Thyroid gland (tissue), 4 donors: ENCODE data around the gene DSC2. TPM values are rescaled to one million over a fixed set of nuclear protein-coding genes. Genes with fewer than 3 reads are reported as not detected.

Experiments used
- DNase-seq, 2 donors: peaks; one replicate each; pipeline ENCODE4 v3.0.0-alpha.2; 2019
- H3K27ac ChIP-seq, 3 donors: fragments of 200-600 bp; sonication (generic); 1 replicate in 2 of 3; 2 replicates in 1 of 3; pipeline ENCODE4 v1.5.1; 2016 to 2019; ENCODE audit warnings: mild to moderate bottlenecking in 1 of 3, moderate library complexity in 1 of 3
- H3K27me3 ChIP-seq: fragments of 200-600 bp; sonication (generic); one replicate; pipeline ENCODE4 v1.5.1; 2019
- H3K36me3 ChIP-seq, 2 donors: fragments of 200-600 bp; sonication (generic); one replicate each; pipeline ENCODE4 v1.5.1; 2016 to 2019
- H3K4me1 ChIP-seq, 2 donors: fragments of 200-600 bp; sonication (generic); one replicate each; pipeline ENCODE4 v1.5.1; 2017 to 2019
- H3K4me3 ChIP-seq, 3 donors: fragments of 200-600 bp; sonication (generic); replicated peaks in 1 of 3; 1 replicate in 2 of 3; 2 replicates in 1 of 3; pipeline ENCODE4 v1.5.1; 2016; ENCODE audit warnings: mild to moderate bottlenecking in 1 of 3
- H3K9me3 ChIP-seq: fragments of 200-600 bp; sonication (generic); one replicate; pipeline ENCODE4 v1.5.1; 2017
- POLR2A ChIP-seq, 2 donors: fragments of 450-650 bp; IDR thresholded peaks; one replicate each; pipeline ENCODE4 v1.6.1; 2017; ENCODE audit warnings: antibody characterized with exemption in 2 of 2, mild to moderate bottlenecking in 2 of 2, moderate library complexity in 1 of 2
- WGBS, 2 donors: methylation state at CpG; one replicate each; pipeline ENCODE4 v1.1.5; 2017; 5-methylcytosine and 5-hydroxymethylcytosine counted together
- intact Hi-C: fragments of 100-400 bp; cut with DNase I; formaldehyde crosslinking; loops from one replicate; pipeline ENCODE4 v1.15.1; 2023
- total RNA-seq, 4 donors: library from RNA; depleted of rRNA; stranded (reverse); fragments of >200 nt; gene quantifications; one replicate each; pipeline ENCODE4 v1.2.3, GENCODE V29; 2016
- TF ChIP-seq, protein P1 (sequence below), 6 experiments: fragments of 200-600 bp in 3 of 6; fragments of 450-650 bp in 3 of 6; sonication (generic) in 3 of 6; IDR thresholded peaks; one replicate each; pipeline ENCODE4 v1.5.1; 2016 to 2019; ENCODE audit warnings: antibody characterized with exemption in 6 of 6, mild to moderate bottlenecking in 2 of 6, inconsistent platforms in 1 of 6, moderate library complexity in 1 of 6

DSC2 gene
- total RNA-seq, 4 donors from 2014 or later, result 7.0 to 11.7 (median 7.5) TPM

DNA sequence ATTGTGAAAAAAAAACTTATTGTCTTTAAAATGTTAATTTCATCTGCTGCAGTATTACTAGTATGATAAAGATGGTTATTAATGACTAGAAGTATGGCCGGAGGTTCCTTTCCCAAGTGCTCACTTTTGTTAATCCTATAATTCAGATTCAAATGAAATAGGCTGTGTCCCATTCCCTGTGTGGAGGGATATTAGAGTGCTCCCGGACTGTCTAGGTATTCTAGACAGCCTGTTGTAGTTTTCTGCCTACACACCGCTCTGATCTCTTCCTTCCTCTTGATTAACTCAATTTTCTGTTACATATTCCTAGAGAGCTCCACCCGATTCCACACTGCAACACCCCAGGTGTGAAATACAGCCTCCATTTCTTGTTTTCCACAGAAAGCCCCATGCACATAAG lies 44.3 kb downstream of the DSC2 start:
- Histone ChIP-seq H3K36me3 (no peaks in the 10 kb centered on the region), H3K27me3 (no peaks in the 10 kb centered on the region), H3K27ac (no peak overlapping the region), H3K4me3 (no peak overlapping the region), H3K4me1 (no peaks in the 10 kb centered on the region), H3K9me3 (no peaks in the 10 kb centered on the region)
- TF ChIP-seq POLR2A (IDR thresholded peaks at IDR 0.05), result no peak
- TF ChIP-seq, protein P1, sequence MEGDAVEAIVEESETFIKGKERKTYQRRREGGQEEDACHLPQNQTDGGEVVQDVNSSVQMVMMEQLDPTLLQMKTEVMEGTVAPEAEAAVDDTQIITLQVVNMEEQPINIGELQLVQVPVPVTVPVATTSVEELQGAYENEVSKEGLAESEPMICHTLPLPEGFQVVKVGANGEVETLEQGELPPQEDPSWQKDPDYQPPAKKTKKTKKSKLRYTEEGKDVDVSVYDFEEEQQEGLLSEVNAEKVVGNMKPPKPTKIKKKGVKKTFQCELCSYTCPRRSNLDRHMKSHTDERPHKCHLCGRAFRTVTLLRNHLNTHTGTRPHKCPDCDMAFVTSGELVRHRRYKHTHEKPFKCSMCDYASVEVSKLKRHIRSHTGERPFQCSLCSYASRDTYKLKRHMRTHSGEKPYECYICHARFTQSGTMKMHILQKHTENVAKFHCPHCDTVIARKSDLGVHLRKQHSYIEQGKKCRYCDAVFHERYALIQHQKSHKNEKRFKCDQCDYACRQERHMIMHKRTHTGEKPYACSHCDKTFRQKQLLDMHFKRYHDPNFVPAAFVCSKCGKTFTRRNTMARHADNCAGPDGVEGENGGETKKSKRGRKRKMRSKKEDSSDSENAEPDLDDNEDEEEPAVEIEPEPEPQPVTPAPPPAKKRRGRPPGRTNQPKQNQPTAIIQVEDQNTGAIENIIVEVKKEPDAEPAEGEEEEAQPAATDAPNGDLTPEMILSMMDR (IDR thresholded peaks at IDR 0.05), result no peak
- 83 to 87% methylated on average over 4 of the region's 4 CpGs for WGBS, 2 donors
- intact Hi-C loops, result no loop called here
- no peak for DNase-seq

DNA sequence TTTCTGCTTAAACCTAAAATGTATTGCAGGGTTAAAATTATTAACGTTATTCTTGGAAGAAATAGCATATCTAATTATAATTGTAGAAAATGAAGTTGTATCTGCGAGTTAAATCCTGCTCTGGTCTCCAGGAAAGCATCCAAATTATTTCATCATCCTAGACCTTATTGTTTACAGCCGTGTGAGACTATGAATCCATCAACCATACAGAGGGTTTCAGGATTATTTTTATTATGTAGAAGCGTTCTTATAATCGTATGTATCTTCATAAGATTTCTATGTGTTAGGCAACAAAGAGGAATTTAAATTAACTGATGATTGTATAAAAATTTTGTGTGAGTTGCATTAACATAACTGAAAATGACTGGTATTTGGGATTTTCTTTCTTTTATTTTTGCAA lies 45.2 kb downstream of the DSC2 start:
- Histone ChIP-seq H3K27me3 (no peaks in the 10 kb centered on the region), H3K9me3 (no peaks in the 10 kb centered on the region), H3K4me1 (no peaks in the 10 kb centered on the region), H3K27ac (no peak overlapping the region), H3K36me3 (no peaks in the 10 kb centered on the region), H3K4me3 (no peak overlapping the region)
- DNase-seq, result no peak
- TF ChIP-seq, protein P1 (IDR thresholded peaks at IDR 0.05), result no peak
- TF ChIP-seq POLR2A (IDR thresholded peaks at IDR 0.05), result no peak
- intact Hi-C loops, result no loop called here
- 54 to 65% methylated on average over 5 of the region's 5 CpGs for WGBS, 2 donors

DNA sequence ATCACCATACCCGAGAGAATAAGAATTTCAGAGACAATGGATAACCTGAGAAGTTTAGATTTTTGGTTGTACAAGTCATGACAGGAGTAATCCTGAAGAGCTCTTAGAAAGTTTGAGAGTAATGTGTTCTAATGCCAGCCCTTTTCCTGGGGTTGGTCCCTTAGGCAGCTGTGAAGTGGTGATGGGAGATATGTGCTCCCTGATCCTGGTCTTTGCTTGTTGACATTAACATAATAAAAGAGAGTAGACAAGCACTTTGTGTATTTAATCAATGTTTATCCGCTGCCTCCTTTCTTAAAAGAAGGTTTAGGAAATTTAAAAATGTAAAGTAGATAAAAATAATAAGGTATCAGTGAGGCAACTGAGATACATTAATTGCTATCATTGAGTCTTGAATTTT lies 45.9 kb downstream of the DSC2 start:
- no peaks in the 10 kb centered on the region for H3K9me3 ChIP-seq
- no peaks in the 10 kb centered on the region for H3K27me3 ChIP-seq
- H3K36me3 ChIP-seq, result no peaks in the 10 kb centered on the region
- intact Hi-C loops, result no loop called here
- WGBS, 2 donors, result 72 to 75% methylated on average over 2 of the region's 2 CpGs
- H3K27ac ChIP-seq, result no peak overlapping the region
- no peaks in the 10 kb centered on the region for H3K4me1 ChIP-seq
- no peak for DNase-seq
- TF ChIP-seq, protein P1 (IDR thresholded peaks at IDR 0.05), result no peak
- no peak for TF ChIP-seq POLR2A (IDR thresholded peaks at IDR 0.05)
- no peak overlapping the region for H3K4me3 ChIP-seq

DNA sequence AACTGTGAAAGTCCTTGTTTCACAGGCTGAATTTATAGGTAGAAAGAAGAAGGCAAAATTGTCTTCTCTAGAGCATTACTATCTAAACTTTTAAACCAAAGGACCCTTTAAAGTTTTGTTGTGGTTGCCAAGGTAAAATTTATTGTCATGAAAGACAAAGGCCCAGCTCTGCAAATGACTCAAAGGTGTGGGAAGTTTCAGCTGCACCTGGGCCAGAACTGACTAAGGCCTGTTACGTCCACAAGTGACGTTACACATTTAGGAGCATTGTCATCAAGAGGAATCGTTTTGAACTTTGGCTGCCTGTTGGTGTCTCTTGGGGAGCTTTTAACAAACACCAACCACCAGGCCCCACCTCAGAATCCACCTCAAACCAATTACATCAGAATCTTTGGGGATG lies 51.6 kb downstream of the DSC2 start:
- Histone ChIP-seq H3K27ac (no peak overlapping the region), H3K4me1 (no peaks in the 10 kb centered on the region), H3K36me3 (no peaks in the 10 kb centered on the region), H3K27me3 (no peaks in the 10 kb centered on the region), H3K9me3 (no peaks in the 10 kb centered on the region), H3K4me3 (no peak overlapping the region)
- no peak for DNase-seq
- intact Hi-C loops, result no loop called here
- WGBS, 2 donors, result 73 to 89% methylated on average over 3 of the region's 3 CpGs
- TF ChIP-seq, protein P1 (IDR thresholded peaks at IDR 0.05), result no peak
- TF ChIP-seq POLR2A (IDR thresholded peaks at IDR 0.05), result no peak

DNA sequence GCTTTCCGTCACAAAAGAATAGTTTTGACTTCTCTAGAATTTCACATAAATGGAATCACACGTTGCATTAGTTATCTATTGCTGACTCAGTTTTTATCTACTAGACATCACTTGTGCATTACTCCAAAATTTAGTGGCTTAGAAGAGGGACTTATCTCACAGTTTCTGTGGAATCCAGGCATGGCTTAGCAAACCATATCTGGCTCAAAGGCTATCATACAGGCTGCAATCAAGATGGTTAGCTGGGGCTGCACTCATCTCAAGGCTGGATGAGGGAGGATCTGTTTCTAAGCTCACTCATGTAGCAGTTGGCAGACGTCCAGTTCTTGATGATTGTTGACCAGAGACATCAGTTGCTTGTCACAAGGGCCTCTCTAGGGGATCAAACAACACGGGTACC lies 53.0 kb downstream of the DSC2 start:
- TF ChIP-seq, protein P1 (IDR thresholded peaks at IDR 0.05), result no peak
- TF ChIP-seq POLR2A (IDR thresholded peaks at IDR 0.05), result no peak
- no peaks in the 10 kb centered on the region for H3K9me3 ChIP-seq
- no peaks in the 10 kb centered on the region for H3K27me3 ChIP-seq
- no peak overlapping the region for H3K27ac ChIP-seq
- intact Hi-C loops, result no loop called here
- no peaks in the 10 kb centered on the region for H3K4me1 ChIP-seq
- no peak overlapping the region for H3K4me3 ChIP-seq
- WGBS, 2 donors, result 48 to 50% methylated on average over 4 of the region's 4 CpGs
- no peak for DNase-seq
- H3K36me3 ChIP-seq, result no peaks in the 10 kb centered on the region
